HG03565 (cell line): ENCODE results near the gene ADARB1.

Experiments
- ATAC-seq: cut with Tn5 transposase; IDR thresholded peaks from one replicate; pipeline ENCODE4 v1.9.1; 2021; ENCODE audit warnings: mild to moderate bottlenecking, moderate library complexity; ENCODE audit not compliant: unreplicated experiment

Gene ADARB1

DNA sequence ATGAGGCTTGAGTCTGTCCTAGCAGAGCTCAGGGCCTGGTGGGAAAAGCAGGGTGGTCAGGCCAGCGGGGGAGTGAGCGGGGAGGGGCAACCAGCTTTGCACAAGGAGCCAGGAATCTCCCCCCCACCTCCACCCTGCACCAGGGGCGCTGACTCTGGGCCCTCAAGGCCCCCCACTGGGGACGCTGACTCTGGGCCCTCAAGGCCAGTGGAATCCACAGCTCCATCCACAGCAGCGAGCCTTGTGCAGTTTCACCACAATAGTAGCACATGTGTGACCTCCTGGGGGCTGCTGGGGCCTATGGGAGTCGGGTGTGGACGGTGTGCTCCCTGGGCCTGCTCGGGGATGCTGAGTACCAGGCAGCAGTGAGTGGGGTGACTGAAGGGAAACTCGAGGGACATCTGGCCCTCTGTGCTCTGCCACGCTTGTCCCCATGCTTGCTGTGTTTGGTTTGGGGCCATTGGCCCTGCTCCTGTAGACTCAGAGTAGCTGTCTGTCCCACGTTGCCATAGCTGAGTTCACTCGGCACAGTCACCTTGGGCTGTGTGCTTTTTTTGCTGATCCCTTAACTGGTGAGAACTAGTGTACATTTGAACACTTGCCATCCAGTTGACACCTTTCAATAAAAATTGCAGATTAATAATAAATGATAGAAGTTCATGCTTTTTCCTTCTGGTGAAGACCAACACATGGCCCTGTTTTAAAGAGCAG lies 89.2 kb downstream of the ADARB1 start:
- ATAC-seq, result no peak

DNA sequence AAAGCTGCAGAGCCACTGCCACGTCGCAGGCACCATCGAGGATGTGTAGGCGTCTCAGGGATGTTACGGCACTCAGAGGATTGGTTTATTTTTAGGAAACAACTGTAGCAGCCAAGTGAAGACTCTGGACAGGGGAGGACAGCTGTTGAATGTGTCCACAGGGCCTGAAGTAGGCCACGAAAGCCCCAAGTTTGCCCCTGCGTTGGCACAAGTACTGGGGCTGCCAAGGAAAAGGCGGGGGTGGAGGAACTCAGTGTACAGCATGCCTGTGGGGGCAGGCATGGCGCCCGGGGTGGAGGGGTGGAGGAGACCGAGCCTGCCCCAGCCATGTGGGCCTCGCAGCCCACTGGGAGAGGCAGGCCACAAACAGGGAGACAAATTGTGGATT lies 89.7 kb downstream of the ADARB1 start:
- ATAC-seq, result no peak

DNA sequence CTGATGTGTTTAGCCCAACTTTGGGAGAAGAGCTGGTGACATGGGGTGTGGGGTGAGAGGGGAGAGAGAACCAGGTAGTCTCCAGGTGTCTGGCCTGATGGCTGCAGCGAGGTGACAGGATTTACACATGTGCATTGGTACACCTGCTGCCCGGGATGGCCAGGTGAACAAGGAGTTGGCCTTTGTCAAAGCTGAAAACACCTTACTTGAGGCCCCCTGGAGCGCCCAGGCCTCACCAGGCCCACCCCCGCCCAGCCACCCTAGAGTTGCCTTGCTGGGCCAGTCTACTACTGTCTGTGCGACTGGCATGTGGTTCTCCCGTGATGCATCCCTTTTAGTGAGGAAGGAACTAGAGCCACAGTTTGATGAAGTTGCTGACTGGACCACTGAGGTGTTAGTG lies 90.5 kb downstream of the ADARB1 start:
- no peak for ATAC-seq

DNA sequence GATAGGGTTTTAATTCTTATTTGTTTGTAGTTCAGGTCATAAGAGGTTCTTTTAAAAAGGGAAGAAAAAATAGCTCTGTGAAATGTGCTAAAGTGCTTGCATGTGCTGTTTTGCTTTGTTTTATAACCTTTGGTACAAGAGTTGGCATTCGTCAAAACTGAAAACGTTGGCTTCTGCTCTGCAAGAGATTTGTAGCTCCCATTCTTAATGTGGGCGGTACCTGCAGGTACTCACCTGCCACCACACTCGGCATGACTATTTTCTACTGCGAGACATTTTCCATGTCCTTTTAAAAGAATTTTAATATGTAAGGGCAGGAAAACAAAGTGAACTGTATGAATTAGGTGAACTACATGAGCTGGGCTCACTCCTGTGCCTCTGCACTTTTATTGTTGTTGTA lies 92.6 kb downstream of the ADARB1 start:
- no peak for ATAC-seq

DNA sequence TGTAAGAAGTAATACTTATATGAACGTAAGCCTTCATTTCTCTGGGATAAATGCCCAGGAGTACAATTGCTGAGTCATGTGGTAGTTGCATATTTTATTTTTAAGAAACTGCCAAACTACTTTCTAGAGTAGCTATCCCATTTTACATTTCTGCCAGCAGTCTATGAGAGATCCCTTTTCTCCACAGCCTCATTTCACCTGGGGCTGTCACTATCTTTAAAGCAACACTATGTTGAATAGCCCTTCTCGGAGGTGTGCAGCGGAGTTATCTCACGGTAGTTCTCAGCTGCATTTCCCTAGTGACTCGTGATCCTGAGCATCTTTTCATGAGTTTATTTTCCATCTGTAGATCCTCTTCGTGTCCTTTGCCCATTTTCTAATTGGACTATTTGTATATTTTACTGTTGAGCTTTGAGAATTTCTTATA lies 93.4 kb downstream of the ADARB1 start:
- ATAC-seq, result no peak

DNA sequence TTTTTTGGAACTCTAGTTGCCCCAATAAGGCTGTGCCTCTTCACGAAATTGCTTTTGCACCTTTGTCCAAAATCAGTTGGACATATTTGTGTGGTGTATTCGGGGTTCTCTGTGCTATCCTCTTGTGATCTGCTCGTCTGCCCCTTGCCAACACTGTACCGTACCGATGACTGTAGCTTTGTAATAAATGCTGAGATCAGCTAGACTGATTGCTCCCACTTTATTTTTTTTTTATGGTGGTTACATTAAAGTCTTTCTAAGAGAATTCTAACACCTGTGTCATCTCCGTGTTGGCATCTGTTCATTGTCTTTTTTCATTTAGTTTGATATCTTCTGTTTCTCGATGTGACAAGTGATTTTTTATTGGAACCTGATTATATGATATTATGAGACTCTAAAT lies 94.1 kb downstream of the ADARB1 start:
- no peak for ATAC-seq

DNA sequence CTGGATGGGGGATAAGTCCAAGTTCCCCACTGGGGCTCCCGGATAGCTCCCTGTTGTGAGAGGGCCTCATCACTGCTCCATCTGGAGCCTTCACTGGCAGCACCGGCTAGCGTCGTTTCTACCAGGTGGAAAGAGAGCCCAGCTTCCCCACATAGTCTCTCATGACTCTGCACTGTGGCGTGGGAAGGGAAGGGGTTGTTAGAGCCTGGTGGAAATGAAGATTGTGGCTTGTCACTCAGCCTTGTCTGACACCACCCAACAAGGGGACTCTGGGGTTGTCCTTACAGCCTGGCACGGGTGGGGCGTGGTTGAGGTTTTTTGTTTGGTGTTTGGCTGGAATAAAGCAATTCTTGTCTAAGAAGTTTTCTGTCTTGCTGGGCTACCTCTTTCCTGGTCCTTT lies 94.6 kb downstream of the ADARB1 start:
- ATAC-seq, result no peak

DNA sequence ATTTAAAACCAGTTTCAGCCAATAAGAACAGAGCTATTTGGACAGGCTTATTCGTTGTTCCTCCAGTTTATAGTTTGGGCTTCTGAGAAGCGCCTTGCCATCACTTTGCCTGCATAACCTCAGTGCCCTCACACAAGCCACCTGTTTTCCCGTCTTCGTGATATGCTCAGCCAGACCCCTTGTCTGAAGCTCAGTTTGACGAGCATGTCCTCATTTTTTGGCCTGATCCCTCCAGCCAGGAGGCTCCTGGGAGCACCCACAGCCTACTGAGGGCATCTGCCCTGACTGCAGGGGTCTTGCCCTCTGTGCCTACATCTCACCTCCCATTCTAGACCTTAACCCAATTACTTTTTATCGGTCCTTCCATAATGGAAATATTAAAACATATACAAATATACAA lies 95.3 kb downstream of the ADARB1 start:
- no peak for ATAC-seq

DNA sequence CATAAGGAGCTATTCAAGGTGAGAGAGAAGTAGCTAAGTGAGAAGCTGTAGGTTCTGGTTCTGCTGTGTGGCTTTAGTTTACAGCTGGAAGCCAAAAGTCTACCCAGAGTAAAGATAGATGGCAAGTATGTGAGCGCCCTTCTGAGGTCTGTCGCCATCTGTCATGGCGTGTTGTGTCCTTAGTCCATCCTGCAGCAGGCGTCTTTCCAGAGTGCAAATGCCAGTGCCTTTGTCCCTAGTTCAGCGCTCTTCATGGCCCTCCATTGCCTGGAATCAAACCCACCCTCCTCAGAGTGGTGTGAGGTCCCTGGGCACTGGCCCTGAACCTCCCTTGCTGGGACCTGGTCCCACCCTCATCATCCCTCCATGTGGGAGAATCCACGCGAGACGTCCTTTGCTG lies 96.6 kb downstream of the ADARB1 start:
- ATAC-seq, result no peak

DNA sequence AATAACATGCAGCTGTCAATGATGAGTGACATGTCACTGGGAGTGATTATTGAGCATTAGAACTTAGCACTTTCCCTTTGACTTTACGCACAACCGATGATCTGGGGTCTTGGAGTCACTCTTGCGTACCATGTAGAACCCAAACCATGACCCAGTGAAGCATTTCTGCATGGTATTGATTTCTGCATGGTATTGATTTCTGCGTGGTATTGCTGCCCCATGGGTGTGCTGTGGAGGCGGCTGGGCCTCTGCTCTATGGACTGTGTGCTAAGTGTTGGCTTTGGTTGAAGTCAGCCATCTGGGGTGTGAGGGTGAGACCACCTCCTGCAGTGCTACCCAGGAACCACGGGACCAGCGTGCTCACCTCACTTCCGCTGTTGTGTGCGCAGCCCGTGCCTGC lies 98.0 kb downstream of the ADARB1 start:
- ATAC-seq, result no peak

DNA sequence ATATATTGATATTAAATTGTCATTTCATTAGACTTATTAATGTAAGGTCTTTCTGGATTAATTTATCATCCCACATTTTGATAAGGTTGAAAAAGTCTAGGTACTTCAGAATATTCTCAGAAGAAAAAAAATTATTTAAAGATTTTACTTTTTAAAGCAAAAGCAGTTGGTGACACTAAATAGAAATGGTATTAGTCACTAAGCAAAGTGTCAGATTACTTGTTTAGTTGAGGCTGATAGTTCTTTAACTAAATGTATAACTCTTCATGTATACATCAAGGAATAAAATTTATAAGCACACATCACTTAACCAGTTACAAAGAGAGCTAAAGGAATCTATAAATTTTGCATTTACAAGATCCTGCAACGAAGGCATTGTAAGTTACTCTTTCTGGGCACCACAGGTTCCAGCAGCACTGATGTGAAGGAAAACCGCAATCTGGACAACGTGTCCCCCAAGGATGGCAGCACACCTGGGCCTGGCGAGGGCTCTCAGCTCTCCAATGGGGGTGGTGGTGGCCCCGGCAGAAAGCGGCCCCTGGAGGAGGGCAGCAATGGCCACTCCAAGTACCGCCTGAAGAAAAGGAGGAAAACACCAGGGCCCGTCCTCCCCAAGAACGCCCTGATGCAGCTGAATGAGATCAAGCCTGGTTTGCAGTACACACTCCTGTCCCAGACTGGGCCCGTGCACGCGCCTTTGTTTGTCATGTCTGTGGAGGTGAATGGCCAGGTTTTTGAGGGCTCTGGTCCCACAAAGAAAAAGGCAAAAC lies 101.1 kb downstream of the ADARB1 start:
- no peak for ATAC-seq

DNA sequence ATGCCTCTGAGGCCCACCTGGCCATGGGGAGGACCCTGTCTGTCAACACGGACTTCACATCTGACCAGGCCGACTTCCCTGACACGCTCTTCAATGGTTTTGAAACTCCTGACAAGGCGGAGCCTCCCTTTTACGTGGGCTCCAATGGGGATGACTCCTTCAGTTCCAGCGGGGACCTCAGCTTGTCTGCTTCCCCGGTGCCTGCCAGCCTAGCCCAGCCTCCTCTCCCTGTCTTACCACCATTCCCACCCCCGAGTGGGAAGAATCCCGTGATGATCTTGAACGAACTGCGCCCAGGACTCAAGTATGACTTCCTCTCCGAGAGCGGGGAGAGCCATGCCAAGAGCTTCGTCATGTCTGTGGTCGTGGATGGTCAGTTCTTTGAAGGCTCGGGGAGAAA lies 101.8 kb downstream of the ADARB1 start:
- ATAC-seq, result no peak

DNA sequence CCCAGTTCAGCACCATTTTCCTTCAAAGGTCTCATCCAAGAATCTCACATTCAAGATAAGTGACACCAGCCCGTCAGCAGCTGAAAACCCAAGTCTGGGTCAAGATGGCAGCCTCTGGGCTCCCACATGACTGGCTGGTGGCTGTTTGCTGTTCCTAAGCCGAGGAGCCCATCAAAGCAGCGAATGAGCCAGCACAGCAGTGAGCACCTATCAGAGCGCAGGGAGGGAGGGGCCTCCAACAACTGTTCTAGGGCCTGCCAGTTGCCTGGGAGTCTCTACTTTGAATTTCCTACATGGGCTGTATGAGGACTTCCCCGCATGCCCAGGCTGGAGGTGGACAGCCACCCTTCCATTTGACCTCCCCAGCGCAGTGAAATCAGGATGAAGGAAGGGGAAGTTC lies 102.7 kb downstream of the ADARB1 start:
- ATAC-seq, result no peak

DNA sequence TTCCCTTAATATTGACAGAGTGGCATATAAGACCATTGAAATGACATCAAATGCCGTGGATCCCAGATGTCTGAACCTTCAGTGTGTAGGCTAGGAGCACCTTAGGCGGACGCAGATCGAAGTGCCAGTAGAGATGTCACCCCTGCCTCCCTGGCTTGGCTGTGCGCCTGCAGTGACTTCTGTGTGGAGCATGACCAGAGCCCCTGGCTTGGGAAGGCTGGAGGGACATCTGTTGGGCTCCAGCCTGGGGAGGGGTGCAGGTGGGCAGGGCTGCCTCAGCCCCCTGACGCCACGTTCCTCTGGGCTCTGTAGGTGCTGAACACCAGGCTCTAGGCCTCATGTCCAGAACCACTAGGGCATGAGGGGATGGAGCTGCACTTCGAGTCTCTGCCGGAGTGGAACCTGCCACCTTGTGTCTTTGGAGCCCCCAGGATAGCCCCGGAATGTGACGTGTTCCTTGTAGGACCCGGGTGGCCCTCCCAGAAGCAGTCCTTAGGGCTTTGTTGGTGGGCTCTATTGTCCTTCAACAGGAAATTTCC lies 103.8 kb downstream of the ADARB1 start:
- ATAC-seq, result no peak

DNA sequence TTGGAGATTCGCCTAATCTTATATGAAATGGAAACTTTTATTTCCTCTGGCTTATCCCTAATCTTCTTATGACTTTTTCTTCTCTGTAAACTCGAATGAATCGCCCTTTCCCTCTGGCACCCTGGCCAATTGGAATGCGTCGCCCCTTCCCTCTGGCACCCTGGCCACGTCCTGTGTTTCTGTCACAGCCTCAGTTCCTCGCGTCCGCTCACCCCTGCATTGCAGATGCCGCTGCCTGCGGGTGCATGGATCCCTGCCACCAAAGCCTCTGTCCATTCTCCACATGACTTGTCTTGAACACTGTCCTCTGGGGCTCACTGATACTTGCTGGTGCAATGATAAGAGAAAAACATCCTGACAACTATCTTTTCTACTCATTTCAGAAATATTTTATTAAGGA lies 104.6 kb downstream of the ADARB1 start:
- no peak for ATAC-seq

DNA sequence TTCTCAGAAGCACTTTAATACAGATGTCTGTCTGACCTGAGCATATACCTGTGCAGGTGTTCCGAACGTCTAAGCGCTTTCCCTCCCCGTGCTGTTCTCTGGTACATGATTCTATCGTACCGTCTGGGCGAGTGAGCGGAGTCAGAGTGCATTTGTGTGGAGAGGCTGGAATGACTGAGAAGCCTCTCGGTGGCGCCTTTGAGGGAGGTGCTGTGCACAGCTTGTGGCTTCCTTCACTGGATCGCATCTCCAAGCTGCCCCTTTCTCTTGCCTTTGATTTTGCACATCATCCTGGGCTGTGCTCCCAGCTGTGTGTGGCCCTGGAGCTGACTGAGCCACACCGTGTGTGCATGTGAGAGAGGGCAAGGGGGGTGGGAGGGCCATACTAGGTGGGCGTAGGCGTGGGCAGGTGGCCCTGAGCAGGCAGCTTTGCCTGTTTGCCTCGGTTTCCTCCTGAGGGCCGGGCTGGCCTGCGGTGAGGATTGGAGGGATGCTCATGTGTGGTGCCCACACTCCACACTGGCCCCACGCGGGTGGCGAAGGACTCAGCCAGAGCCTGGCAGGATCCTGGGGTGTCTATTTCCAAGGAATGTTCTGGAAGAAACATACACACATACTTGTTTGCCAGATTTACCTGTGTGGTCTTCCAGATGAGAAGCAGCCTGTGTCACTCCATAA lies 105.3 kb downstream of the ADARB1 start:
- no peak for ATAC-seq

DNA sequence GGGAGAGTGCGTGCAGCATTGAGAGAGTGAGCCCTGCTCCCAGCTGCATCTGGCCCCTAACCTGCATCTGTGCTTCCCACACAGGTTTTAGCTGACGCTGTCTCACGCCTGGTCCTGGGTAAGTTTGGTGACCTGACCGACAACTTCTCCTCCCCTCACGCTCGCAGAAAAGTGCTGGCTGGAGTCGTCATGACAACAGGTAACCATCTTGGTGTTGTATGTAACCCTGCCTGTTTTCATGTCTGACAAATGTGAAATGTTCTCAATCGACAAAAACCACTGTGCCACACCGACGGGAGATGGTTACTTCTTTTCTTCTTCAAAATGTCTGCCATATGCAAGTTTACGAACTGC lies 105.8 kb downstream of the ADARB1 start:
- no peak for ATAC-seq

DNA sequence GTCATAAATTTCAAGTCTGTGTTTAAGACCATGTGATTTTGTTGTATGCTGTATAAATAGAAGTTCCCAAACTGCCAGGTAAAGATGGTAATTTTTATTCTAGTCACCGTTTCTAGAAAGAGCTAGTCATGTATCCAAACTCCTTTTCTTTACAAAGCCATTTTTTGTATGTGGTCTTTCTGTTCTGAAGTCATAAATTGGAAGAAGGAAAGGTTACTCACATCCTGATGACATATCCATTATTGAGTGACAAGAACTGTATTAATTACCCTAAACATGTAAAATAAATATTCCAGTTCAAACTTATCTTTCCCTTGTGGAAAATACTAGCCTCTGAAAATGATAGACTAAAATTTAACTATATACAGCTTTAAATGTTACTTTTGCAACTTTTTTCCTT lies 108.6 kb downstream of the ADARB1 start:
- no peak for ATAC-seq

DNA sequence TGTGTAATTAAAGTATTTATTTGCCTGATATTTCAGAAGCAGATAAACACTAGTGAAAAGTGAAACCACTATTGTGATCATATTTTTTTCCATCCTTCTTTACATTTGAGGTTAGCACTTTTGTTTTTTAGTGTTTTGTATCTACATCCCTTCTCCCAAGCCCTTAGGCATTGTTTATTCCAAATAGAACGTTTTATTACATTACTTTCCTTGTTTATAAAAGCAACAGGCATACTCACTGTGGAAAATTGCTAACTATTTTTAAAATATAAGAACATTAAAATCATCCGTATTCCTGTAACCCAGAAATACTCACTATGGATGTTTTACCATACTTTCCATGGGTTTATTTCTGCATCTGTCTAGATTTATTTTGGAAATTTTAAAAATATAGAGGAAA lies 109.5 kb downstream of the ADARB1 start:
- ATAC-seq, result no peak

DNA sequence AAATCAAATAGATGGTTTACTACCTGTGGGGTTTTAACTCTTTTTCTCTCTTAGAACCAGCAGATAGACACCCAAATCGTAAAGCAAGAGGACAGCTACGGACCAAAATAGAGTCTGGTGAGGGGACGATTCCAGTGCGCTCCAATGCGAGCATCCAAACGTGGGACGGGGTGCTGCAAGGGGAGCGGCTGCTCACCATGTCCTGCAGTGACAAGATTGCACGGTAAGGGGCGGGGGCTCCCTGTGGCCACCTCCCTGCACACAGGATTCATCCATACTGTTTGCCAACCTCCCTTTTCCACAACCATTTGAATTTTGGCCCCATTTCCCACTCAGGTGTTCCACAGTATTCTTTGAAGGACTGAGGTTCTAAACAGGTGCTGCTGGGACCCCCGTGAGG lies 110.5 kb downstream of the ADARB1 start:
- no peak for ATAC-seq

DNA sequence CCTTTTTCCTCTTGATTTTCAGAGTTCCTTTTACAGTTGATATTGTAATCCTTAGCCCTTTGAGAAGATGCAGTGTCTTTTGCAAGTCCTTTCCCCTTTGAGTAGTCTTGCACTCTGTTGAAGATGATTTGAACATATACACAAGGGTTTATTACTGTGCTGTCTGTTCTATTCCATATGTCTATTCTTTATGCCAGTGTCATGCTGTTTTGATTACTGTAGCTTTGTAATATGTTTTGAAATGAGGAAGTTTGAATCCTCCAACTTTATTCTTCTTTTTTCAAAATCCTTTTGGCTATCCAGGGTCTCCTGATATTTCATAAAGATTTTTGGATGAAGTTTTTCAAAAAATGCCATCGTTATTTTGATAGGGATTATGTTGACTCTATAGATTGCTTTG lies 112.3 kb downstream of the ADARB1 start:
- no peak for ATAC-seq

DNA sequence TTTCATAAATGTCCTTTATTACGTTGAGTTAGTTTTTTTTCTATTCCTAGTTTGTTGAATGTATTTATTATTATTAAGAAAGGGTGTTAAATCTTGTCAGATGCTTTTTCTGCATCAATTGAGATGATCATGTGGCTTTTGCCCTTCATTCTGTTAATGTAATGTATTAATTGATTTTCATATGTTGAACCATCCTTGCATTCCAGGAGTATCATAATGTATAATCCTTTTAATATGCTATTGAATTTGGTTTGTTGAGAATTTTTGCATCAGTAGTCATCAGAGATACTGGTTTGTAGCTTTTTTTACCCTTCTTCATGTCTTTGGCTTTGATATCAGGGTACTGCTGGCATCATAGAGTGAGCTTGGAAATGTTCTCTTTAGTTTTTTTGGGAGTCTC lies 113.3 kb downstream of the ADARB1 start:
- no peak for ATAC-seq
